LHCN-M2 (cell line): ENCODE results near the gene CDK10. TPM values are rescaled to one million over a fixed set of nuclear protein-coding genes. Genes with fewer than 3 reads are reported as not detected.
"Not testable (repeated sequence)": the region's sequence is repeated elsewhere in the genome, so short reads cannot be mapped to it uniquely, and the experiment has no call there.

ENCODE experiments used
- DNase-seq: peaks from one replicate; pipeline ENCODE4 v3.0.0-alpha.2; 2012; ENCODE audit warnings: low read depth
- total RNA-seq: library from RNA; depleted of rRNA; stranded (reverse); fragments of >200 nt; gene quantifications from 2 replicates; pipeline ENCODE4 v1.2.3, GENCODE V29; 2014

The CDK10 gene
- total RNA-seq, 1 experiment from 2014 or later: 60.1 TPM

- DNase-seq: no peak
Observed at GRCh38 chr16:89695086-89695874, 8.8 kb downstream of the CDK10 start.

GRCh38 chr16:89695875-89696669 lies 9.6 kb downstream of the CDK10 start:
- DNase-seq: no peak

GRCh38 chr16:89696670-89697128 lies 10.2 kb downstream of the CDK10 start:
- no peak for DNase-seq

GRCh38 chr16:89697161-89697615 lies 10.7 kb downstream of the CDK10 start:
- no peak for DNase-seq

- no peak for DNase-seq
Observed at GRCh38 chr16:89697616-89698331, 11.3 kb downstream of the CDK10 start.

- not testable (repeated sequence) for DNase-seq
Observed at GRCh38 chr16:89698717-89699116, 12.2 kb downstream of the CDK10 start.

- DNase-seq: not testable (repeated sequence)
Observed at GRCh38 chr16:89699629-89700099, 13.2 kb downstream of the CDK10 start.

GRCh38 chr16:89700100-89700648 lies 13.7 kb downstream of the CDK10 start:
- peak; percentile 95 for DNase-seq

- DNase-seq: no peak
Observed at GRCh38 chr16:89700649-89701424, 14.3 kb downstream of the CDK10 start.

- DNase-seq: peak; percentile 55
Observed at GRCh38 chr16:89701425-89702406, 15.2 kb downstream of the CDK10 start, which contains the start of gene SPATA2L. Gene SPATA2L (minus strand): TSS chr16:89701705. CDS start chr16:89701232, 473 bp downstream.

GRCh38 chr16:89704281-89704680 lies 17.8 kb downstream of the CDK10 start:
- DNase-seq: no peak

- no peak for DNase-seq
Observed at GRCh38 chr16:89705006-89705405, 18.5 kb downstream of the CDK10 start.

GRCh38 chr16:89706518-89707260 lies 20.2 kb downstream of the CDK10 start:
- DNase-seq: no peak

GRCh38 chr16:89707695-89708094 lies 21.2 kb downstream of the CDK10 start:
- no peak for DNase-seq

- DNase-seq: no peak
Observed at GRCh38 chr16:89708481-89708931, 22.0 kb downstream of the CDK10 start.

GRCh38 chr16:89709166-89709565 lies 22.7 kb downstream of the CDK10 start:
- no peak for DNase-seq

- DNase-seq: no peak
Observed at GRCh38 chr16:89709716-89710432, 23.4 kb downstream of the CDK10 start.
